GM23338 (cell line): ENCODE data around the gene CPLX3. TPM values are rescaled to one million over a fixed set of nuclear protein-coding genes. Genes with fewer than 3 reads are reported as not detected.

Experiments
- ATAC-seq: fragments of 200-7000 bp; cut with Tn5 transposase; 3 replicates; pipeline ENCODE4 v1.9.1; 2020
- DNase-seq: peaks from one replicate; pipeline ENCODE4 v3.0.0-alpha.2; 2015; ENCODE audit warnings: low spot score
- H2AFZ ChIP-seq: fragments of 200-600 bp; sonication (generic); 2 replicates; pipeline ENCODE4 v1.8.0; 2016; ENCODE audit warnings: antibody characterized with exemption, mild to moderate bottlenecking, moderate library complexity
- H3F3A ChIP-seq: fragments of 200-600 bp; sonication (generic); replicated peaks from 2 replicates; pipeline ENCODE4 v1.8.0; 2017; ENCODE audit warnings: antibody characterized with exemption, mixed run types, low read depth
- H3K27ac ChIP-seq: fragments of 200-600 bp; sonication (generic); 2 replicates; pipeline ENCODE4 v1.6.1; 2016; ENCODE audit warnings: low read depth
- H3K27me3 ChIP-seq: fragments of 200-600 bp; sonication (generic); 2 replicates; pipeline ENCODE4 v1.8.0; 2016; ENCODE audit warnings: mild to moderate bottlenecking, mixed run types, moderate library complexity; ENCODE audit not compliant: insufficient read depth
- H3K36me3 ChIP-seq: fragments of 200-600 bp; sonication (generic); 2 replicates; pipeline ENCODE4 v1.8.0; 2016; ENCODE audit warnings: mild to moderate bottlenecking; ENCODE audit not compliant: insufficient read depth
- H3K4me1 ChIP-seq: fragments of 200-600 bp; sonication (generic); 2 replicates; pipeline ENCODE4 v1.8.0; 2016; ENCODE audit warnings: mild to moderate bottlenecking, moderate library complexity; ENCODE audit not compliant: insufficient read depth
- H3K4me2 ChIP-seq: fragments of 200-600 bp; sonication (generic); 2 replicates; pipeline ENCODE4 v1.7.1; 2017; ENCODE audit warnings: mixed run types
- H3K4me3 ChIP-seq: fragments of 200-600 bp; sonication (generic); 2 replicates; pipeline ENCODE4 v1.6.1; 2016; ENCODE audit warnings: mixed run types
- H3K79me2 ChIP-seq: fragments of 200-600 bp; sonication (generic); replicated peaks from 2 replicates; pipeline ENCODE4 v1.8.0; 2017; ENCODE audit warnings: mild to moderate bottlenecking; ENCODE audit not compliant: insufficient read depth
- H3K9me2 ChIP-seq: fragments of 200-600 bp; sonication (generic); 2 replicates; pipeline ENCODE4 v1.8.0; 2017; ENCODE audit not compliant: insufficient read depth
- H4K20me1 ChIP-seq: fragments of 200-600 bp; sonication (generic); replicated peaks from 2 replicates; pipeline ENCODE4 v1.8.0; 2017; ENCODE audit warnings: mild to moderate bottlenecking; ENCODE audit not compliant: insufficient read depth
- H3K27ac Mint-ChIP-seq: 2 replicates; pipeline ENCODE4 v1.8.0; 2020; ENCODE audit warnings: inconsistent platforms, mild to moderate bottlenecking, moderate library complexity, mixed read lengths
- H3K27me3 Mint-ChIP-seq: 3 replicates; pipeline ENCODE4 v1.8.0; 2022; ENCODE audit warnings: low read depth, mild to moderate bottlenecking, moderate library complexity, mixed read lengths, inconsistent platforms; ENCODE audit not compliant: insufficient read depth, poor library complexity
- H3K36me3 Mint-ChIP-seq: 3 replicates; pipeline ENCODE4 v1.8.0; 2021; ENCODE audit warnings: low read depth, mild to moderate bottlenecking, inconsistent platforms, moderate library complexity, mixed read lengths
- H3K4me1 Mint-ChIP-seq: 3 replicates; pipeline ENCODE4 v1.8.0; 2020; ENCODE audit warnings: mild to moderate bottlenecking, inconsistent platforms, mixed read lengths
- H3K4me3 Mint-ChIP-seq: 3 replicates; pipeline ENCODE4 v1.8.0; 2021; ENCODE audit warnings: moderate library complexity, mild to moderate bottlenecking, inconsistent platforms, mixed read lengths
- H3K9me3 Mint-ChIP-seq: 3 replicates; pipeline ENCODE4 v1.8.0; 2020; ENCODE audit warnings: moderate library complexity, mild to moderate bottlenecking, inconsistent platforms, mixed read lengths
- JUNB ChIP-seq: IDR thresholded peaks from one replicate; pipeline ENCODE4 v1.6.1; 2016; ENCODE audit warnings: antibody characterized with exemption; ENCODE audit not compliant: unreplicated experiment
- NANOG ChIP-seq: IDR thresholded peaks from 2 replicates; pipeline ENCODE4 v1.6.1; 2016; ENCODE audit warnings: antibody characterized with exemption, borderline replicate concordance
- STAT1 ChIP-seq: IDR thresholded peaks from one replicate; pipeline ENCODE4 v1.6.1; 2016; ENCODE audit warnings: antibody characterized with exemption; ENCODE audit not compliant: unreplicated experiment
- ZNF331 ChIP-seq: fragments of 250-450 bp; sonication (Bioruptor Pico); IDR thresholded peaks from 2 replicates; pipeline ENCODE4 v1.5.0; 2020; ENCODE audit warnings: low read depth, mild to moderate bottlenecking, moderate library complexity
- polyA plus RNA-seq: library from polyadenylated mRNA; unstranded; fragments of >200 nt; fragmentation: Nextera tagmentation; extraction: Ambion mirVana; gene quantifications from 2 replicates; pipeline ENCODE4 v1.2.1, GENCODE V29; 2016
- total RNA-seq: library from RNA; depleted of rRNA; stranded (reverse); fragments of >200 nt; shearing (Covaris generic); gene quantifications from 2 replicates; pipeline ENCODE4 v1.2.3, GENCODE V29; 2014
- TF ChIP-seq, protein P1 (sequence below), 2 experiments: fragments of 200-600 bp in 1 of 2; sonication (generic) in 1 of 2; conservative IDR thresholded peaks; 2 replicates each; pipeline versions ENCODE4 v1.5.1 to v1.6.1; 2016 to 2017; ENCODE audit warnings: antibody characterized with exemption in 2 of 2, low read depth in 2 of 2, mild to moderate bottlenecking in 2 of 2, moderate library complexity in 1 of 2
- TF ChIP-seq, protein P2 (sequence below): IDR thresholded peaks from one replicate; pipeline ENCODE4 v1.6.1; 2018; ENCODE audit warnings: antibody characterized with exemption; ENCODE audit not compliant: unreplicated experiment
- TF ChIP-seq, protein P3 (sequence below): IDR thresholded peaks from 2 replicates; pipeline ENCODE4 v1.6.1; 2016; ENCODE audit warnings: antibody characterized with exemption

CPLX3 gene
- total and polyA plus RNA-seq, 2 experiments from 2014 or later = 0.66 TPM; not detected in 1

DNA sequence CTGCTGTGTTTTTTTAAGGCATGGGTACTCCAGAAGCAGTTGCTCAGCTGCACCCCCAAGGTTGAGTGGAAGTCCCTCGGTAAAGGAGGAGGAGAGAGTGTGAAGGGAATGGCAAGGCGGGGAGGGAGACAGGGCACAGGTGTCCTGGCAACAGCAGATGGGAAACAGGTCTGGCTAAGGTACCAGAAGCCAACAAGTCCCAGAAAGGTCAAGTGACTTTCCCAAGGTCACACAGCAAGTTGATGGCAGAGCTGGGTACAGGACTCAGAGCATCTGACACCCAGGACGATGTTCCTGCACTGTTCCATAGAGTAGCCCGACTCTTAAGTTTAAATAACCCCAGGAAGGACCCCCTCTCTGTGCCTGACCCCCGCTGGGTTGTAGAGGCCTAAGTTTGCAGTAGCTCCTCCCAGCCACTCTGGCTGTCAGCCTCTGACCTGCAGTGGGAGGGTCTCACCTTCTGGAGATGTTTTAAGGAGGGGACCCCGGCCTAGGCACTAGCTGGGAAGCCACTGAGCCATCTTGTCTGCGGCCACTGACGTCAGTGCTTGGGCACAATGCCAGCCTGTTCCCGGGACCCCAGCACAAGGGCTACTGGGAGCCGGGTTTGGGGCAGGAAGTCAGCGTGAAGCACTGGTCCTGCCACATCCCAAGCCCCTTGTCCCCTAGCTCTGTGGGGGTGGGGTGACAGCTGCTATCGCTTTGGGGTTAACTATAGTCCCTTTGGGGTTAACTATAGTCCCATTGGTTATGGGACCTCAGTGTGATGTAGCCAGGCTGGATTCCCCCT, 34.0 kb upstream of the CPLX3 start:
- peaks cover 23% of the 10 kb centered on the region for H3K27me3 Mint-ChIP-seq
- Histone ChIP-seq H3K9me2 (no peaks in the 10 kb centered on the region), H3F3A (peaks cover 7% of the 10 kb centered on the region), H4K20me1 (peaks cover 46% of the 10 kb centered on the region), H3K4me2 (no peak overlapping the region), H3K36me3 (no peaks in the 10 kb centered on the region), H3K4me1 (peaks cover 23% of the 10 kb centered on the region), H3K27ac (no peak overlapping the region), H3K4me3 (no peak overlapping the region), H2AFZ (no peak overlapping the region), H3K27me3 (no peaks in the 10 kb centered on the region), H3K79me2 (peaks cover 16% of the 10 kb centered on the region)
- H3K9me3 Mint-ChIP-seq = no peaks in the 10 kb centered on the region
- peaks cover 31% of the 10 kb centered on the region for H3K4me1 Mint-ChIP-seq
- H3K27ac Mint-ChIP-seq = no peak overlapping the region
- H3K4me3 Mint-ChIP-seq = no peak overlapping the region
- DNase-seq = no peak
- H3K36me3 Mint-ChIP-seq = no peaks in the 10 kb centered on the region
- TF ChIP-seq, protein P1, sequence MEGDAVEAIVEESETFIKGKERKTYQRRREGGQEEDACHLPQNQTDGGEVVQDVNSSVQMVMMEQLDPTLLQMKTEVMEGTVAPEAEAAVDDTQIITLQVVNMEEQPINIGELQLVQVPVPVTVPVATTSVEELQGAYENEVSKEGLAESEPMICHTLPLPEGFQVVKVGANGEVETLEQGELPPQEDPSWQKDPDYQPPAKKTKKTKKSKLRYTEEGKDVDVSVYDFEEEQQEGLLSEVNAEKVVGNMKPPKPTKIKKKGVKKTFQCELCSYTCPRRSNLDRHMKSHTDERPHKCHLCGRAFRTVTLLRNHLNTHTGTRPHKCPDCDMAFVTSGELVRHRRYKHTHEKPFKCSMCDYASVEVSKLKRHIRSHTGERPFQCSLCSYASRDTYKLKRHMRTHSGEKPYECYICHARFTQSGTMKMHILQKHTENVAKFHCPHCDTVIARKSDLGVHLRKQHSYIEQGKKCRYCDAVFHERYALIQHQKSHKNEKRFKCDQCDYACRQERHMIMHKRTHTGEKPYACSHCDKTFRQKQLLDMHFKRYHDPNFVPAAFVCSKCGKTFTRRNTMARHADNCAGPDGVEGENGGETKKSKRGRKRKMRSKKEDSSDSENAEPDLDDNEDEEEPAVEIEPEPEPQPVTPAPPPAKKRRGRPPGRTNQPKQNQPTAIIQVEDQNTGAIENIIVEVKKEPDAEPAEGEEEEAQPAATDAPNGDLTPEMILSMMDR (conservative IDR thresholded peaks at IDR 0.05; ENCODE audit: low read depth in 2 of 2) = no peak
- TF ChIP-seq JUNB (no peak), NANOG (no peak), STAT1 (no peak), ZNF331 (CRISPR knock-in tag) (no peak)
- TF ChIP-seq, protein P2, sequence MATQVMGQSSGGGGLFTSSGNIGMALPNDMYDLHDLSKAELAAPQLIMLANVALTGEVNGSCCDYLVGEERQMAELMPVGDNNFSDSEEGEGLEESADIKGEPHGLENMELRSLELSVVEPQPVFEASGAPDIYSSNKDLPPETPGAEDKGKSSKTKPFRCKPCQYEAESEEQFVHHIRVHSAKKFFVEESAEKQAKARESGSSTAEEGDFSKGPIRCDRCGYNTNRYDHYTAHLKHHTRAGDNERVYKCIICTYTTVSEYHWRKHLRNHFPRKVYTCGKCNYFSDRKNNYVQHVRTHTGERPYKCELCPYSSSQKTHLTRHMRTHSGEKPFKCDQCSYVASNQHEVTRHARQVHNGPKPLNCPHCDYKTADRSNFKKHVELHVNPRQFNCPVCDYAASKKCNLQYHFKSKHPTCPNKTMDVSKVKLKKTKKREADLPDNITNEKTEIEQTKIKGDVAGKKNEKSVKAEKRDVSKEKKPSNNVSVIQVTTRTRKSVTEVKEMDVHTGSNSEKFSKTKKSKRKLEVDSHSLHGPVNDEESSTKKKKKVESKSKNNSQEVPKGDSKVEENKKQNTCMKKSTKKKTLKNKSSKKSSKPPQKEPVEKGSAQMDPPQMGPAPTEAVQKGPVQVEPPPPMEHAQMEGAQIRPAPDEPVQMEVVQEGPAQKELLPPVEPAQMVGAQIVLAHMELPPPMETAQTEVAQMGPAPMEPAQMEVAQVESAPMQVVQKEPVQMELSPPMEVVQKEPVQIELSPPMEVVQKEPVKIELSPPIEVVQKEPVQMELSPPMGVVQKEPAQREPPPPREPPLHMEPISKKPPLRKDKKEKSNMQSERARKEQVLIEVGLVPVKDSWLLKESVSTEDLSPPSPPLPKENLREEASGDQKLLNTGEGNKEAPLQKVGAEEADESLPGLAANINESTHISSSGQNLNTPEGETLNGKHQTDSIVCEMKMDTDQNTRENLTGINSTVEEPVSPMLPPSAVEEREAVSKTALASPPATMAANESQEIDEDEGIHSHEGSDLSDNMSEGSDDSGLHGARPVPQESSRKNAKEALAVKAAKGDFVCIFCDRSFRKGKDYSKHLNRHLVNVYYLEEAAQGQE = no peak
- TF ChIP-seq, protein P3, sequence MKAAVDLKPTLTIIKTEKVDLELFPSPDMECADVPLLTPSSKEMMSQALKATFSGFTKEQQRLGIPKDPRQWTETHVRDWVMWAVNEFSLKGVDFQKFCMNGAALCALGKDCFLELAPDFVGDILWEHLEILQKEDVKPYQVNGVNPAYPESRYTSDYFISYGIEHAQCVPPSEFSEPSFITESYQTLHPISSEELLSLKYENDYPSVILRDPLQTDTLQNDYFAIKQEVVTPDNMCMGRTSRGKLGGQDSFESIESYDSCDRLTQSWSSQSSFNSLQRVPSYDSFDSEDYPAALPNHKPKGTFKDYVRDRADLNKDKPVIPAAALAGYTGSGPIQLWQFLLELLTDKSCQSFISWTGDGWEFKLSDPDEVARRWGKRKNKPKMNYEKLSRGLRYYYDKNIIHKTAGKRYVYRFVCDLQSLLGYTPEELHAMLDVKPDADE = no peak
- no peak for ATAC-seq
